Medulla oblongata (tissue), 1 donor: ENCODE measurements around the gene CNTN5.

Experiments
- DNase-seq: peaks from one replicate; pipeline ENCODE4 v3.0.0-alpha.2; 2015; ENCODE audit errors: extremely low spot score

CNTN5 gene

DNA sequence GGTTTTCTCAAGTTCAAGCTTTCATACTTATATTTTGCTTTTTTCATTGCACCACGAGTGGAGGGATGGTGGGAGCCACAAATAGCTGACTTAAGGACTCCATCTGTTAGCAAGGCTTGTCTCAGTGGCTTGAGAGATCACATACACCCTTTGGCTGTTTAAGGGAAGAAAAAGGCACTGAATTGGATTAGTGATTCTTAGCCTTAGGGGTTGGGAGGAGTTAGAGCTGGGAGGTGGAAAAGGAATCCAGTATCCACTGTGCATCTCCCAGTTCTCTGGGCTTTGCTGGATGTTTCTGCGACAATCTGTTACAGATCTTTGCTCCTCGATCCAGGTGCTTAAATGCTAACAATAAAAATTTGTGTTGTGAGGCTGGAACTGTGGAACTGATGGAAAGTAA lies 593.6 kb downstream of the CNTN5 start:
- no peak for DNase-seq

DNA sequence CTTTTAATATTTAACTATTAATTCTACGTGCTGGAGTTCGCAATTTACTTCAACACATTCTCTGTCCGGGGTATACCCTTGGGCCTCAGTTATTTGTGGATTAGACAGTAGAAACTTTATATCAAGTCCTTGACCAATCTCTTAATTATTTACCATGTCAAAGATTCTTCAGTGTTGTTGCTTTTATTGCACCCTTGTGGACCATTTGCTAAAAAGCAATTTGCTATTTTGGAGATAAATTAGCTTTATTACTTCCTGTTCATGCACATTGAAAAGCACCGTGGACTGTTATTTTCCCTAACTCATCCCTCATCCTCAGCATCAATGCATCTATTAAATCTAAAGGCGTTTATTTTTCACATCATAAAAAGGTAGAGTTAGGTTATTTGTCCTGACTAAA lies 609.9 kb downstream of the CNTN5 start:
- DNase-seq: no peak

DNA sequence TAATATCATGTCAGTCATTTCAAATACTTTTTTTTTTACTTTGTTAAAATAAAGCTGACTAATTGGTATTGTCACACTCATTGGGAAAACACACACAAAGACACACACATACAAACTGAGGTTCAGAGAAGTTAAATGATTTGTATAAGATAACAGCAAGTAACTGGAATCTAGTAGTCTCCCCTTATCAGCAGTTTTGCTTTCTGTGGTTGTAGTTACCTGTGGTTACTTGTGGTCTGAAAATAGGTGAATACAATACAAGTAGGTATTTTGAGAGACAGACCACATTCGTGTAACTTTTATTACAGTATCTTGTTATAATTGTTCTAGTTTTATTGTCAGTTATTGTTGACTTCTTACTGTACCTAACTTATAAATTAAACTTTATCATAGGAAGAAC lies 610.9 kb downstream of the CNTN5 start:
- DNase-seq: no peak

DNA sequence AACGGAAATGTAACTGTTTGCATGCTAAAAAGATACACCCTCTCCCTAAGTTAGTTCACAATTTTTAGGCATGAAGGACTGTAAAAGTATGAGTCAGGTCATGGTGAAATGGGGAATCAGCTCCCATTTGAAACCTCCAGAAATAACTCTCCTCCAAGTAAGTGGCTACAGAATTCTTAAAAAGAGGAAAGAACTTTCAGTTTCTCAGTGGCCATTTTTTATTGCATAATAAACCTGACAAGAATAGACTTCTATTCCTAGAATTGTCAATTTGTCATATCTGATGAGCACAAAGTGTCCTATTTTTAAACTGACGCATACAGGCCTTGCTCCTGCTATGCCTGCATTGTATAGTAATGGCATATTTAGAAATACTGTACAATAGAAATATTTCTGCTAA lies 612.2 kb downstream of the CNTN5 start:
- DNase-seq: no peak

DNA sequence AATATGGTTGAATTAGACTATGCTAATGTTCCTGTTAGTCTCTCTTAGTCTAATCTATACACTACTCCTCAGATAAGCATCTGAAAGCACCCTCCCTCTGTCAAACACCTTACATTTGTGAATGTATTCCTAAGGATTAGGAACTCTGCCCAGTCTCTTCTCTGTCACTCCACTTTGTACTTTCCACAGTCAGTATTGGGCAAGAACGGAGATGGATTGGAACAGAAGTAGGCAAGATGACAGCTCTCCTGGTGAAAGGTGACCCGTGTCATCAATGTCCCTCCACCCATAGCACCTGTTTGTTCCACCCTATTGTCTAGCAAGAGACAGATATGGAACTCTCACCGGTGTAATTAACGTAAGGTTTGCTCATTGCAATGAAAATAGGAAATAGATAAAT lies 613.8 kb downstream of the CNTN5 start:
- no peak for DNase-seq

DNA sequence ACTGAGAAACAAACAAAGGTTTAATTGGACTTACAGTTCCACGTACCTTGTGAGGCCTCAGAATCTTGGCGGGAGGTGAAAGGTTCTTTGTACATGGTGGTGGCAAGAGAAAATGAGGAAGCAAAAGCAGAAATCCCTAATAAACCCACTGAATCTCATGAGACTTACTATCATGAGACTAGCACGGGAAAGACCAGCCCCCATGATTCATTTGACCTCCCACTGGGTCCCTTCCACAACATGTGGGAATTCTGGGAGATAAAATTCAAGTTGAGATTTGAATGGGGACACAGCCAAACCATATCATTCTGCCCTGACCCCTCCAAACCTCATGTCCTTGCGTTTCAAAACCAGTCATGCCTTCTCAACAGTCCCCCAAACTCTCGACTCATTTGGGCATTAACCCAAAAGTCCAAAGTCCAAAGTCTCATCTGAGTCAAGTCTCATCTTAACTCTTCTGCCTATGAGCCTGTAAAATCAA lies 617.4 kb downstream of the CNTN5 start:
- DNase-seq: no peak

DNA sequence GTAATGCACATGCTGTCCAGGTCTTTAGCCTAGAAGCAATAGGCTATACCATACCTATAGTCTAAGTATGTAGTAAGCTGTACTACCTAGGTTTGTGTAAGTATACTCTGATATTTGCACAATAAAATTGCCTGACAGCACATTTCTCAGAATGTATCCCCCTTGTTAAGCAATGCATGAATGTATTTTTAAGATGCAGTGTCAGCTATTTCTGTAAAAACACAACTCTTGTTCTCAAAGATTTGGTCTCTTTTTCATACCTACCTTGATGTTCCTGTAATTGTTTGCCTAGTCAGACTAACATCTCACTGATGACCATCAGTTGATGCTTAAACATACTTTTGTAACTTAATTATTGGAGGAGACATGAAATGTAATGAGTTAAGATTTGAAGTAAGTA lies 619.9 kb downstream of the CNTN5 start:
- no peak for DNase-seq

DNA sequence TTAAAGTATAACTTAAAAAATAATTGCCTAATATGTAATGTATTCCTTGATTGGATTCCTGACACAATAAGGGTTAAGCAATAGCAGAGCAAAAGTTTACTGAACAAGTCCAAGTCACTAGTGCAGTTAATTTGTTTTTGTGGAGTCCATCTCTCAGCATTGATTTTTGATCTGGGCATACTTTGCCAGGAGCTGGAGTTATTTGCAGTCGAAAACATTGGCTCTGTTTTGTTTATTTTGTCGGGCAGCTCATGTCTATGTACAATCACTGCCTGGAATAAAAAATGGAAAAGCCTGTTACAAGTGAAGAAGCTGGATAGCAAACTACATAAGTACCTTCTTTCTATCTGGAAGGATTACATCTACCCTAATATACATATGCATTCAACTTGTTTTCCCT lies 625.2 kb downstream of the CNTN5 start:
- no peak for DNase-seq

DNA sequence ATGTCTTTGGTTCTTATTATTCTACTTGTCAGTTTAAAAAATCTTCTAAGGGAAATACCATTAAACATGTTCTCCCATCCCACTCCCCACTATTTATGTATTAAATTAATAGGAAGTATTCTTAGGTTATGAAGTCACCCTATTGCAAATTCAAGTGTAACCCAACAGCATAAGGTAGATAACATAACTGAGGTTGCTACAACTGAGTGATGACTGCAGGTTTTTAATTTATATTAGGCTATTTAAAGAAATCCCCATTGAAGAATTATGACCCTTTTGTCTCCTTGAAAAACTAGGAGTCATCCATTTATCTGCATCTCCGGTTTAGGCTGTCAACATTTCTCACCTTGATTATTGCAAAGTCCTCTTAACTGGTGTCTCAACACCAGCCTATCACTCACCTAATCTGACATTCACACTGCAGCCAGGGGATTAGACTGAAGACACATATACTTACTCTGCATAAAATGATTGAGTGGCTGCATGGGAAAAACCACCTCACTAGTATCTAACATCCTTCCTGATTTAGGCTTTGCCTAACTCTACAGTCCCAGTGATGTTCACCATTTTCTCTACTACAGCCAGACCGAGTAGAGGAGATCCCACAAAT lies 649.4 kb downstream of the CNTN5 start:
- no peak for DNase-seq

DNA sequence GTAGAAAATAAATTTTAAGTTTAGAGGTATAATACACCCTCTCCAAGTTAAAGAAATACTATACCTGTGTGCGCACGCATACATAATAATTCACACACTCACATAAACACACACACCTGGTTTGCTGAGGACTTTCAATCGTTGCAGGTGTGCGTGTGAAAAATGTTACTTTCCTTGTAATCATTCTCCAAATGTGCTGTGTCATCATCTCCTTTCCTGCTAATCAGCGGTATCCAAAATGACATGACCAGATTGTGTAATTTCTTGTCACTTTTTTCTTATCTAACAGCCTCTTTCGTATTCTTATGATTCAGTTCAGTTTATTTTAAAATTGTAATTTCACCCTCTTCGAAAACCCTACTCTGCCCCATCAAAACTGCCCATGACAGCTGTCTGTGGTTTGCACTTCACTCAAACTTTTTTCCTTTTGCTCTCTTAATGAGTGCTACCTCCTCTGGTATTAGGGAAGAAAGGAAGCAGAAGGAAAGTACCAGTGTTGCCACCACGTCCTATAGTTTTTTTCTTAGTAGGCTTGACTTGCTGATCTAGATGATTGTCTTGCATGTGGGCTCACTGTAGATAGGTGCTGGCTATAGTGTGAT lies 651.2 kb downstream of the CNTN5 start:
- DNase-seq: no peak

DNA sequence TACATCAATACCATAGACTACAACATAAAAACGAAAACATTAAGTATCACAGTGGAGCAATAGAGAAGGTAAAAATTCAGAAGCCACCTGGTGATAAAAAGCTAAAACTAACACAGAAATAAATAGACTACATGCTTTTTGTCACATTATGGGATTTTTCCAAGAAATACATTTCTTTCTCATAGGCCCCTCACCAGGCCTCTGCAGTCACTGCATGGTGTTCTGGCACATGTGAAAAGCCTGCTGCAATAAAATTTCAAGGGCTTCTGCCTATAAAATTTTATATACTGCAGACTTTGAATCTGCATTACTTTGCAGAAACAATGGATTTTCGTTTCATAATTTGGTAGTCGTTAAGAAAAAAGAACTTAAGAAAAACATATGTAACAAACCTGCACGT lies 655.5 kb downstream of the CNTN5 start:
- no peak for DNase-seq

DNA sequence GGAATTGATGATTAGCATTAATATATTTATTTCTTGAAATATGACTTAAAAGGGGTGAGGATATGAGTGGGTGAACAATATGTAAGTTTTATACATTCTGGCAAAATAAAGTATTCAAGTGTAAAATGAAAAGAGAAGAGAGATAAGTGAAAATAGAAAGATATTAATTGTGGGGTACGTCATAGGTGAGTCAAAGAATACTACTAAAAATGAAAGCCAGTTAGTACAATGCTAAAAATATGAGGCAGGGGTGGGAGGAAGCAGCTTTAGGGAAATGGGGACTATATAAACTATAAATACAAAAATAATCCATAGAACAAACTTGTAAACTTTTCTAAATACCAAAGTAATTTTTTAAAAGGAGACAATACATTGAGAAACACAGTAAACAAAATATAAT lies 661.4 kb downstream of the CNTN5 start:
- DNase-seq: no peak

DNA sequence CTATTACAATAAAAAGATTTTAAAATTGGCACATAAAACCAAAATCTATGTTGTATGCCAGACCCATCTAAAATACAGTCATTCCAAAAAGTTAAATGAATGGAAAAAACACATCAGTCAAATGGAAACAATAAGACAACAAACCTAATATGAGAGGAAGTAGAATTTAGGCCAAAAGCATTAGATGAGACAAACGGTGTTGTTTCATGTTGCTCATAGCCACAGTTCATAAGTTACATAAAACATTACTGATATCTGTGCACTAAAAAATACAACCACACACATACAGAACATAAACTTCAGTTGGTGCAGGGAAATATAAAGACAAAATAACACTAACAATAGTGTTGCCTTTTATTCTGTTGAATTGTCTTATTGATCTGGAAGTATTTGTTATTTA lies 661.9 kb downstream of the CNTN5 start:
- DNase-seq: no peak

DNA sequence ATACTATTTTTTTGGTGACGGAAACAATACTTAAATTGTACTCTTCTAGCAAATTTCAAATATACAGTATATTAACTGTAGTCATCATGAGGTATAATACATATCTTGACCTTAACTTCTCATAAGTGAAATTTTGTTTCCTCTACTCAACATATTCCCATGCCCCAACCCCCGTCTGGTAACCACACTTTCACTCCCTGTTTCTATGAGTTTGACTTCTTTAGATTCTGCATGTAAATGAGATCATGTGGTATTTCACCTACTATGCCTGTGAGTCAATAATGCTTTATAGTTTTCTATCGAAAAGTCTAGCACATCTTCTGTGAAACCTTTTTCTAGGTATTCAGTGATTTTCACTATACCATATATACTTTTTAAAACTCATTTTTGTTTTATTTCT lies 663.2 kb downstream of the CNTN5 start:
- DNase-seq: no peak

DNA sequence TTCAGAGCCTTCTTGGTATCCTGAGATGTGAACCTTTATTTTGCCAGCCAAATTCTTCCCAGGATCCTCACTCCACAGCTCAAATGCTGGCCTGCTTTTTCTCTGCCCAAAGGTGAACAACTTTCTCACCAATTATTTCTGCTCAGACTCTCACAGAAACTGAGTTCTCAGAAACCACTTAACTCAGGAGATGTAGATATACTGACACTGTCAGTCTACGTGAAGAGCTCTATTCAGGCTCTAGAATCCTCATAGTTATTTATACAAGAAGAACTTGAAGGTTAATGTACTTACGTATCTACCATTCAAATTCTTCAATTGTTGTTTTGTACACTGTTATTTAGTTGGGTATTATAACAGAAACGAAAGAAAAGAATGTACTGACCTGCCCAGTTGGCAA lies 666.1 kb downstream of the CNTN5 start:
- DNase-seq: no peak

DNA sequence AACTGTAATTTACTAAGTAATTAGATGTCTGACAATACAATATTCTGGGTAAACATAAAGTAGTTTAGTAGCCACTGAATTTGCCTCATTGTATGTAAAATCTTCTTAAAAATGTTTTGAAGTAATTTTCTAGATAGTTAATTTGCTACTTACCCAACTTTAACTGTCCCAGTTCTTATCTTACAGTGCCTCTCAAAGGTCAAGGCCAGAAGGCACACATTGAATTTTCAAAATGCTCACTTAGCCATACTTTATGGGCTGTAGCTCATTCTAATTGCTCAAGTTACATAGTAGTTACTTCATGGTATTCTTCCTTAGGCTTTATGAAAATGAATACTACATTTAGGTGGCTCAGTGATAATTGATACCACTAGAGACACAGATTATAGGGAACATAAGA lies 666.6 kb downstream of the CNTN5 start:
- no peak for DNase-seq

DNA sequence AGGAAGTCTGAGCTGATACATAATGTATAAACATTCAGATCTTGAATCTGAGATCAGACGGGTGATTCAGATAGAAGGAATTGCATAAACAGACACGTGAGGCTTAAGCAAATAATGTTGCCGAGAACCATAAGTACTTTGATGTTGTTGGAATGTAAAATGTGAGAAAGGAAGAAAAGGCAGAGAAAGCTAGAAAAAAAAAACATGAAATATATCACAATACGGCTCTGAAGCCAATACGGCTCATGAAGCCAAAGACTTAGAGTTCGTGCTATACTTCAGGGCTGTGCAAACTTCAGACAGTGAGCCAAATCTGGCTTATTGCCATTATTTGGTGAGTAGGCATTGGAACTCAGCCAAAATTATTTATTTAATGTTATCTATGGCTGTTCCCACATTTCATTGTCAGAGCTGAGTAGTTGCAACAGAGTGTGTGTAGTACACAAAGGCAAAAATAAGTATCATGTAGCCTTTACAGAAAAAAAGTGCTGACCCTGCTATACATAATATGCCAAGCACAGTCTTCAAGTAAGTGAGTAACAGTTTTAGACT lies 673.3 kb downstream of the CNTN5 start:
- DNase-seq: no peak

DNA sequence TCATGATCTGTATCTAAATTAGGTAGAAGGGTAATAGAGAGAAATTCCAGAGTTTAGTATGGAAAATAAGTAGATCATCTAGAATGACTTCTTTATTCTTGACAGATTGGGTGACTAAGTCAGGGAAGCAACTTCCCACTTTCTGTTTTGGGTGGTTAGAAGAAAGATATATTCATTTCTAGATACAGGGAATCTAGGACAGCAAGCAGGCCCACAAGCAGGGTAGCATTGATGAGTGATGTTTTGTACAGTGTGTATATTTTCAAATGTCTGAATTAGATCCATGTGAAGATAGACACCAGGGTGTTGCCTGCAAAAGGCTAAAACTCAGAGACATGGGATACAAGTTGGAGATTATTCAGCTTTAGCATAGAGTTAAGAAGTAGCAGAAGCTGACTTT lies 674.4 kb downstream of the CNTN5 start:
- no peak for DNase-seq

DNA sequence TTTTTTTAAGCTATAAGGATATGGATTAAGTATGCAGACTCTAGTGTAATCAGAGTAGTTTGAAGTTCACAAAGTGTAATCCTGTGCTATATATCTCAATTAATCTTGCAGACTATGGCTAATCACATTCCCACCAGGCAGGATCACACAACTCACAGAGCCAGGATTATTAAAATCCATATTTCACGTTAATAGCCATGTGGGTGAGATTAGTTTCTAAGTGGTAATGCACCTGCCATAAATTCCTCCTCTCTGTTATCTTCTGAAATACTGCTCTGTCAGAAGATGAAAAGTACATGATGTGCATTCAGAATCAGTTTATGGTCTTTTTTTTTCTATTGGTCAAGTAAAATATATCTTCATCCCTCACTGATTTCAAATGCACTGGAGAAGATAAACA lies 686.1 kb downstream of the CNTN5 start:
- DNase-seq: no peak

DNA sequence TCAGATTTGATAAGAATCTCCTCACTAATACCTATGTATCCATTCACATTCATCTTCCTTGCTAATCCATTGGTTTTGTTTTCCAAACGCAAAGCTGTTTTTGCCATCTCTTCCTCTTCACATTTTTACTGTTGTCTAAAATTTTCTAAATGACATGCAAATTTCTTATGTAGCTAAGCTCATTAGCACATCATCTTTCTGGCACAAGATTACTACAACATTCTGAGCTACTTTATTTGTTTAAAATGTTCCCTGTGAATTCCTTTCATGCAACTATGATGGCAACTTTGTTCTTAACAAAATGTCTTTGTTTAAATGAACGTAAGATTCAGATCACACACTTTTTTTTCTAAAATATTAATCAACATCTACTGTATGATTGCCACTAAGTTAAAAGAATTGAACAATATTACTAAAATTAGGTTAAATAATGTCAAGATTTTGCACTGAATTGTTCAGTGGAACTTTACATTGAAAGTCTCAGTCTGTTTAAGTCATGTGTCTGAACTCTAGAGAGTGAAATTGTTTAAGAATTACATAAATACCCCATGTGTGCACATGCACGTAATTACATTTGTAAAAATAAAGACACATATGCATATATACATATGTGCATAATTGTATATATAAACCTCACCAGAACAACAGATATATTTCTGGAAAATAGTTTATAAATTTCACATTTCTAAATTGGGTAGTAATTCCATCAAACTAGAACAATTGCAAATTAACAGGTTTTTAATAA lies 688.4 kb downstream of the CNTN5 start:
- no peak for DNase-seq

DNA sequence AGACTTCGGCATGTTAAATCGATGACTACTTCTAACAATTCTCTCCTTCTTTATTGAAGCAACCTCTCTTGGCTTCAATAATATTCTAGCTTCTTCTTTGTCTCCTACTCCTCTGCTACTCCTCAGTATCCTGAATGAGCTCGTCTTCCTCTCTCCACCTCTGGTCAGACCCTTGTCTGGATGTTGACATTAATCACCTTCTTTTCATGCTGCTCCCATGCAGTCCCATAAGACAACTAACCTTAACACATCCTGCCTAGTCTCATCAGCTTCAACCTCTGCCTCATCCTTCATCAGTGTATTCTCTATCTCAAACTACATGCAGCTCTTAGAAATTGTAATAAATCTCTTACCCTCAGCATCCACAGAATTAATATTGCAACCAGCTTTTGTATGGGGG lies 695.6 kb downstream of the CNTN5 start:
- no peak for DNase-seq

DNA sequence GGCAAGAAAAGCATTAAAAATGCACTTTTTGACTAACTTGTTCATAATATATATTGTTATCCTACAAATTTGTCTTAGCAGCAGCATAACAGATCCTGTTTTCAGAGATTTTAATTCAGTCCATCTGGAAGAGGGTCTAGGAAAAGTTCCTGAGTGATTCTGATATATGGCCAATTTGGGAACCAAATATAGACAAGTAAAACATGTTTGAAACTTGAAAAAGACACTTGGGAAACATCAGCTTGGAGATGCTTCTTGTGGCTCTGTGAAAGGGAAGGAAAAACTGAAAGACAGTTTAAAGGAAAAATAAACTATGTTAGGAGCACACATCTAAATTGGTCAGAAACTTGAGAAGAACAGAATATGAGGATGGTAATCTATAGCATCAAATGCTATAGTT lies 697.5 kb downstream of the CNTN5 start:
- DNase-seq: no peak

DNA sequence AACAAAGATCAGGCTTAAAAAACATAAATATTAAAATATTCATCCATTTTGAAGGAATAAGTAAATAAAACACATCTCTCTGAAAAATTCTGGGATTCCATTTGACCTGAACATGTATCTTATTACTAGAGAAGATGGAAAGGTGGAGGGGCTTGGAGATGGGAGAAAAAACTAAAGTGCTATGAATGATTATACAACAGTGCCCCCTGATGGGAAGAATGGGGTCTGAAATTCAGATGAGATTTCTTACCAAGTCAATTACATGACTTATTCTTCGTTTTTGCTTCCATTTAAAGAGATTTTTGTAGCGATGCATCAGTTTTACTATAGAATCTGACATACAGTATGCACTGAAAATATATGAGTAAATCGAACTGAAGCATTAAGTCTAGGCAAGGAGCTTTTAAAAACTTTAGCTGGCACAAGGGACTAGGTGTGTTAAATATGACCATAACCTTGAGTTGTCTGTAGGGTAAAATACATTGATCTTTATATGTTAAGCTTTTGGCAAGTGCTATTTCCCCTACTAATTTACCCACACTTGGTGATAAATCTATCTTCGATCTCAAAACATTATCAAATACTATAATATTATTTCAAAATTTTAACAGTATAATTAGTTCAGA lies 718.8 kb downstream of the CNTN5 start:
- DNase-seq: peak; percentile 38
